Measurements from ENCODE around the gene TMEM240. TPM values are rescaled to one million over a fixed set of nuclear protein-coding genes. Genes with fewer than 3 reads are reported as not detected.
"Not testable (repeated sequence)": the region's sequence is repeated elsewhere in the genome, so short reads cannot be mapped to it uniquely, and the experiment has no call there.

The TMEM240 gene
- total RNA-seq, 1 experiment from 2014 or later, result not detected

DNA sequence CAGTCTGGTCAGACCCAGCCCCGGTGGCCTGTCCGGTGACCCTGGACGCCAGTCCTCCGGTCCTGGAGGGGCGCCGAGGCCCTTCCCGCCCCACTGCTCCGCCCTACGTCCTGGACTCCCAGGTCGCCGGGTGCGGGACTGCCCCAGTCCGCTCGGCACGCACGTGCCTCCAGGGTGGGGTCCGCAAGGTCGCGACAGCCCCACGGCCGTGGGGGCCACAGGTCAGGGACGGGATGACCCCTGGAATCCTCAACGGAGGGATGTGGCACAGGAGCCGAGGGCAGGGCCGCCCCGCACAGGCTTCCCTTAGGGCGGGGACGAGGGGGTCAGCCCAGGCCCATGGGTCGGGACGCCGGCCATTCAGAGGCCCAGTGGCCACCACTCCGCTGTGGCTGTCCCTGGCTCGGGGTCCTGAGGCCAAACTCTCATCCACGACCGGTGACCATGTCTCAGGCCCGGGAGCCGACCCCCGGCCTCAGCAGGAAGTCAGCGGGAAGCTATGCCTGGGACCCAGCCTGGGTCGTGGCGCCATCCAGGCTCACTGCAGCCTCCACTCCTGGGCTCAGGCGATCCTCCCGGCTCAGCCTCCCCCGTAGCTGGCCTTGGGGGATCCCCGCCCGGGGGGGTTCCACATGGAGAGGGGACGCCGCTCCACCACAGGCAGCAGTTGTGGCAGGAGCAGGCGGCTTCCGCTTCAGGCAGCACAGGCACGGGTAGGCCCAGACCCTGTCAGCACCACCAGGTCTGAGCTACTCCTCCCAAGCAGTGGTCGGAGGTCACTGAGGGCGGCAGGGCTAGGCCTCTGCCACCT, 599 bp upstream of the TMEM240 start:
- no peak for DNase-seq (ENCODE audit: low read depth)

DNA sequence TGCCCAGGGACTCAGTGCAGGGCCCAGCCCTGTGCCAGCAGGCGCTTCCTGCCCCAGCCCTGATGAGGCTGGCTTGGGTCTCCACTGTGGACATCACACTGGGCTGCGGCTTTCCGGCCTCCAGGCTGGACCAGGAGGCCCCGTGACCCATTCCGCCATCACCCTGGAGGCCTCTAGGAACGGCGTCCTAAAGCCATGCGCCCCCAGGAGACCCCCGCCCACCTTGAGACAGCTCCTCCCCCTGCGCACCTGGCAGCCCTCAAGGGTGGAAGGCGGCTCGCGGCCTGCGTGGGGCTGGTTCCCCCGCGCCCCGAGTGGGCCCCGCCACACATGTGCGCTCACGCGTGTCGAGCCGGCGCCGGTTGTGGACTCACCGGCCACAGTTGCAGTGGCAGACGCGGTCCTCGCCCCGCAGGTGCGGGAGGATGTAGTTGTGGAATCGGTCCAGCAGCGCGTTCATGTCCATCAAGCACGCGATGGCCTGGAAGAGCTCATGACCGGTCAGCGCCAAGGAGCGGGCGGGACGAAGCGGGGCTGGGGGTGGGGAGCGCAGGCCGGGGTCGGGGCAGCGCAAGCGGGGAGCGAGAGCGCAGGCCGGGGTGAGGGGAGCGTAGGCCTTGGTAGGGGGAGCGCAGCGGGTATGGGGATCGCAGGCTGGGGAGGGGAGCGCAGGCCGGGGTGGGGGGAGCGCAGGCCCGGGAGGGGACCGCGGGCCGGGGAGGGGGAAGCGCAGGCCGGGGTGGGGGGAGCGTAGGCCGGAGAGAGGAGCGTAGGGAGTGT, 924 bp downstream of the TMEM240 start:
- DNase-seq (ENCODE audit: low read depth), result no peak

DNA sequence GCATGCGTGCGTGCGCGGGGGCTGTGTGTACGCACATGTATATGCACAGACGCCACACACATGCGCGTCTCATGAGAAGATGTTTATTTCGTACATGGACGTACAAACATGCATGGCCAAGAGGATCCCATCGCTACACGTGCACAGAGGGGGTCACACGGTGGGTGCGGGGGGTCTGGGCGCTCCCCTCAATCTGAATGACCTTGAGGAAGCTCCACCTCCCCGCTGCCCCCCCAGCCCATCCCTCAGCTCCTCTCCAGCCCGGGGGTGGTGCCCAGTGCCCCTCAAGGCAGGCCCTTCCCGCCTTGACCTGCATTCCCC, 1.5 kb downstream of the TMEM240 start:
- no peak for DNase-seq (ENCODE audit: low read depth)

DNA sequence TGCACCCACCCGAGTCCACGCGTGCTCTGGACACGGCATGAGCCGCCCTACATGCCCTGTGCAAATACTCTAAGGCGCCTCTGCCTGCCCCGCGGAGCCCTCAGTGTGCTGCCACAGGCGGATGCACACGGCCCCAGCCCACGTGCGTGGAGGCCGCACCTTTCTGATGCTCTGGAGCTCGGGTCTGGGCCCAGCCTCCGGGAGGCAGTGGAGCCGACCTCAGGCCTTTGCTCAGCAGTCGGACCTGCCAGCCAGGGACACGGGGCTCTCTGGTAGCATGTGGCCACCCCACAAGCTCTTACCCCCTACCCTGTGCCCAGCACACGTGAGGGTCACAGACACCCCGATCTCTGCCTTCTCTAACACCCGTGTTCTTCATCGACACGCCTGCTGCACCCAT, 2.1 kb downstream of the TMEM240 start:
- no peak for DNase-seq (ENCODE audit: low read depth)

DNA sequence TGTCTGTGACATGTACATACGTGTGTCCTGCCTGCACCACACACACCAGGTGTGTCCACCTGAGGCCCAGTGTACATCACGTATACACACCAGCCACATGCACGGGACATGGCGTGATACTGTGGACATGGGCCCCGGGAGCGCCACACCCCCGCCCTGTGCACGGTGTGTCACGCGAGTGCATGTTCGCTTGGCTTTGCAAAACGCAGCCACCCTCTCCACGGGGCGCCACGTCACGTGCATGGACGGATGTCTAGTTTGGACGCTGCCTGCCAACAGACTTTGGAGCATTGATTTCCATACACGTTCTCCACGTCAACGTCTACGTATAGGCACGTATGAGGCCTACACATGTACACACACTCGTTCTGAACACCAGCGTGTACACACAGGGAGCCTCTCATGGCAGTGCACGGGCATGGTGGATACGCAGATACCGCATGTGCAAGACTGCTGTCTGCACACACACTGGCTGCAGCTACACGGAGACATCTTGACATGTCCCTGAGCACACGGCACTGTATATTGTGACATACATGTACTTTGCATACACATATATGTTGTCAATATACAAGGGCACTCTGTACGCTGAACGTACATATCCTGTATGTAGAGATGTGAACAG, 2.7 kb downstream of the TMEM240 start:
- no peak for DNase-seq (ENCODE audit: low read depth)

DNA sequence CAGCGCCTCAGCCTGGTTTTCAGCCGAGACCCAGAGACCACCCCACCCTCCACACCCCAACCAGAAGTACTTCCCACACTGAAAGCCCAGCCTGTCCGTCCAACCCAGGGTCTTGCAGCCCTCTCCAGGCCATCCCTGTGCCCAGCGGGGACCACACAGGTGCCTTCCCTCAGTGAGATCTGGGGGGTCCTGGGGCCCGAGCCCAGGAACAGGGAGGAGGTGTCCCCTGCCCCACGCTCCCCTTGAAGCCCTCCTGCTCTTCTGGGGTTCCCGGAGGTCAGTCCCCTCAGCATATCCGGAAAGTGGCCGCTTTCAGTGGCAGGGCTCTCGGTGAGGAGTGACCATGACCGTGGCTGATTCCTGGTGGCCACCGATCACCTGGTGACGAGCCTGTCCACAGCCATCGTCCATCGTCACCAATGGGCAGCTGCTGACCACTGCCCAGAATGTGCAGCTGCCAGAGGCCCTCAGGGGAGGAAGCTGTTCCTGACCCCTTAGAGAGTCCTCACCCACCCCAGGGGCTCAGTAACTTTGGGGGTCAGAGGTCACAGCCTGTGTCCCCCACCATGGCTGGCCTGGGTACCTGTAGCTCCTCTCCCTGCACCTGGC, 3.4 kb downstream of the TMEM240 start:
- no peak for DNase-seq (ENCODE audit: low read depth)

DNA sequence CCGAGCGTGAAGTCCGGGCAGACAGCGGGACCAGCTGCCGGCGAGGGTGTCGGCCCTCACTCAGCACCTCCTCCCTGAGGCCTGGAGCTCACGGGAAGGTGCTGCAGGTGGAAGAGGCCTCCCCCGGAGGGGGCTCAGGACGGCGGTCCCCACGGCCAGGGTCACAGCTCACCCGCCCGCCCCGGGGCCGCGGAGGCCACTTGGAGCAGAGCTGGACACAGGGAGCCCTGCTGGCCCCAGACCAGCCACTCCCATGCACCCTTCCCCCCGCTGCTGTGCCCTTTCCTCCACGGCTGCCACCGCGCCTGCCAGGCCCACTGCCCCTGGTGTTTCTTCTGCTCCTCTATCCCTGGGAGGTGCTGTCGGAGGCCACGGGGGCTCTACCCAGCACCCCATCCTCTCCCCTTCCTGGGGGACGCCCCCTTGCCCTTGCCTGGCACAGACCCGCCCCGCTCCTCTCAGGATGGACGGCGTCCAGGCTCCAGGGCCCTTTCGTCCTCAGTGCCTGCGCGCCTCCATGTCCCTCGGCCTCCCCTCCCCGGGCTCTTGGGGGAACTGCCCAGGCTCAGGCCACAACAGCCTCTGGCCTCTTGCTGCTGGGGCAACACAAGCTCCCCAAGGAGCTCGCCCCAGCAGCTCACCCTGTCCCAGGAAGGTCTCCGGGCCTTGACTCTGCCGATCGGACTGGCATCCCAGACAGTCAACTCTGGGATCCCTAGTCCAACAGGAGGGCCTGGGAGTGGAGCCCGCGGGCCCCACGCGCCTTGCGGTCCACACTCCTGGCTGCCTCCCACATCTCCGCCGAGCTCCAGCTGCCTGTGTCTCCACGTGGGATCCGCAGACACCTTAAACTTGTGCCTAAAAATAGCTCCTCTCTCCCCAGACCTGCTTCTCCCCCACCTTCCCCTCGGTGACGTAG, 4.1 kb downstream of the TMEM240 start:
- peak; percentile 22 for DNase-seq (ENCODE audit: low read depth)

DNA sequence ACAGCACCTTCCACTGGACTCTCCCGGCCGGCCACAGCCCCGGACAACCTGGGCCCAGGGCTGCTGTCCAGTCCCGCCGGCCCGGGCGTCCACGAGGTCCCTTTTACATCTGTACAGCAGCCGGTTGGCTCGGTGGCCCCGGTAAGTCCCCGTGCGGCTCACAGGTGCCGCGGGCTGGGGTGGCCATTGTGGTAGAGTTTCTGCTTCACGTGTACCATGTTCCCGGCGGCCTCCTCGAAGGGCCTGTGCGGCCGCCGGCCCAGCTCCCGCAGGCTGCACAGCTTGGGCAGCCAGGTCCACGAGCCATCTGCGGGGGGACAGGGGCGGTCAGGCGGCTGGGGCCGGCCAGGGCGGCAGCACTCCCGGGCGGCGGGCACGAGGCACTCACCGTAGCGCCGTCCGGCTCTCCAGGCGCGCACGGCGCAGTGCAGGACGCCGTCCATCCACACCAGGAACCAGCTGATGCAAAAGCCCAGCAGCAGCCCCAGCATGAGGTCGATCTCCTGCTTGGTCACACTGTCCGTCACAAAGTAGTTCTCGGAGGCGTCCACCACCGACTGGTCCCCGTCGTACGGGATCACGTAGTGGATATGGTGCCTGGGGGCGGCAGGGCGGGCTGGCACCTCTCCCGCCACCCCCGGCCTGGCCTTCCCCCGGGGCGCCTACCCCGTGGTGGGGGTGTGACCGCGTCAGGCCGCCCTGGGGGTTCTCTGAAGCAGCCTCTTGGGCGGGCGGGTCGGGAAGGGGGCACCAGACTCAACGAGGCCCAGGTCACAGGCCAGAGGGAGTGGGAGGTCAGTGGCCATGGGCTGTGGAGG, 5.0 kb downstream of the TMEM240 start:
- DNase-seq (ENCODE audit: low read depth), result no peak

DNA sequence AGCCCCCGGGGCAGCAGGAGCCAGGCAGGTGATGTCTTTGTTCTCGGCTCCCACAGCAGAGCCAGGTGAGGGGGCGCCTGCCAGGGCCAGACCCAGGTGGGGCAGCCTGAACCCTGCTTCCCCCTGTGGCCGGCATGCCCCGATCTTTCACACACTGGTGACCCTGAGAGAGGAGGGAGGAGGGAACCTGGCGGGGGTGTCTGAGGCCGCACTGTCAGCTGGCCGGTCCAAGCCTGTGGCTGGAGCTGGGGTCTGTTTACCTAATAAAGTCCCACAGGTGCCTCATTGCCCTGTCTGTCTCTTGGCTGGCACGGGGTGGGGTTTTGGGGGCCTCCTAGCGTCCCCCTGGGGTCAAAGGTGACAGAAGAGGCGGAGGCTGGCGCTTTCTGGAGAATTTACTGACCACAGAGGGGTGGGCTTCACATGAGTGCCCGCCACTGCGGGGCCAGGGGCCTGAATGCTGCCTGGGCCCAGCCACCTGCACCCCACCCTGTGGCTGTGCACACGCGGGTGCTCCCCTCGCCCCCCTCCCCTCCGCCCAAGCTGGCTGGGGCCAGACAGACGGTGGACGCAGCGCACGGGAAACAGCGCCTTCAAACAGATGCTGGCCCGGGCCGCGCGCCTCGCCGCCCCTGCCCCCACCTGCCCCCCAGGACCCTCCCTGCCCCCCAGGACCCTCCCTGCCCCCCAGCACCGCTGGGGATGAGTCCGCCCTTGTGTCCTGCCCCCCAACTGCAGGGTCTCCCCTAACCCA, 5.8 kb downstream of the TMEM240 start:
- no peak for DNase-seq (ENCODE audit: low read depth)

DNA sequence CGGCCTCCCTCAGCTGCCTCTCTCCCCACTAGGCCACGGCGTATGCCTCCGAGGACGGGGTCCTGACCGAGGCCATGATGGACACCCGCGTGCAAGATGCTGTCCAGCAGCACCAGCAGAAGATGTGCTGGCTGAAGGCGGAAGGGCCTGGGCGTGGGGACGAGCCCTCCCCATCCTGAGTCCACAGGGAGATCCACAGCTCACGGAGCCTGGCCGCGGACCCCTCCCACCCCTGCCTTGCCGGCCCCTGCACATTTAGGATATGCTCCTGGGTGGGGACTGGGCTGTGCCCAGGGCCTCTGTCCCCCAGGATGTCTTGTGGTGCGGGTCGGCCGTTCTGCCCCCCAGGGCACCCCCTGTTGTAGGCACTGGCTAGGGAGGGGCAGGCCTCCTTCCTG, 6.5 kb downstream of the TMEM240 start:
- not testable (repeated sequence) for DNase-seq (ENCODE audit: low read depth)

DNA sequence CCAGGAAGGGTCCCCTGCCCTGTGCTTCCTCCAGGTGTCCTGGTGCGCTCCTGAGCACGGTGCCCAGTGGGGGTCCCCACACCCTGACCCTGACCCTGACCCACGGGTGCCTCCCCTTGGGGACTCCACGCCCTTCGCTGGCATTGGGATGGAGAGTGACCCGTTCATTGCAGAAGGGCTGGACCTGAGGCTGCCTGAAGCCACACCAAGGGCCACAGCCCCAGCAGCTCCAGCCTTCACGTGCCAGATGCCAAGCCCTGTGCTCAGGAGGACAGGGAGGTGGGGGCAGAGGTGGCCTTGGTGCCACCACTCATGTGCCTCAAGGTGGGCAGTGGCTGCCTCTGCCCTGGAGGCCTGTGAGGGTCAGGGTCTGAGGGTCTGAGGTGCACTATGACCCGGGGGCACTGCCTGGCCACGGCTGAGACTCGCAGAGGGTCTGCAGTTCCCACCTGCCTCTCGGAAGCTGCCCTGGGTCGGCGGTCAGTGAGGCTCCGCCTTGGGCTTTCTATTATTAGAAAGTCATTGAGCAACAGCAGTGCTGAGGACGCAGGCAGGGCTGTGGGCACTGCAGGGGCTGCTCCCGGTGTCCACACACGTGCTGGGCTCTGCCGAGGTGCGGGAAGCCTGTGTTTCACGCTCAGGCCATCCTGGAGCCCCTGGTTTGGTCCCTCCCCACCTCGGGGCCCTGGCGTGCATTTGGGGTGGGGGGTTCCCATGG, 7.1 kb downstream of the TMEM240 start:
- not testable (repeated sequence) for DNase-seq (ENCODE audit: low read depth)

DNA sequence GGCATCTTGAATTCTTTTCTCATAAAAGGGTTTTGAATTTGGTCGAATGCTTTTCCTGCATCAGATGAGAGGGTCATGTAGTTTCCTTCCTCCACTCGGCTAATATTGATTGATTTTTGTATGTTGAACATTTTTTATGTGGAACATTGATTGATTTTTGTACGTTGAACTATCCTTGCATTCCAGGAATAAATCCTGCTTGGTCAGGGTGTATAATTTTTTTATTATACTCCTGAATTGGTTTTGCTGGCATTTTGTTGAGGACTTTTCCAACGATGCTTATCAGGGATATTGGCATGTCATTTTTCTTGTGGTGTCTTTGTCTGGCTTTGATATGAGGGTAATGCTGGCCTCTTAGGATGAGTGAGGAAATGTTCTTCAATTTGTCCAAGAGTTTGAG, 8.5 kb downstream of the TMEM240 start:
- no peak for DNase-seq (ENCODE audit: low read depth)

DNA sequence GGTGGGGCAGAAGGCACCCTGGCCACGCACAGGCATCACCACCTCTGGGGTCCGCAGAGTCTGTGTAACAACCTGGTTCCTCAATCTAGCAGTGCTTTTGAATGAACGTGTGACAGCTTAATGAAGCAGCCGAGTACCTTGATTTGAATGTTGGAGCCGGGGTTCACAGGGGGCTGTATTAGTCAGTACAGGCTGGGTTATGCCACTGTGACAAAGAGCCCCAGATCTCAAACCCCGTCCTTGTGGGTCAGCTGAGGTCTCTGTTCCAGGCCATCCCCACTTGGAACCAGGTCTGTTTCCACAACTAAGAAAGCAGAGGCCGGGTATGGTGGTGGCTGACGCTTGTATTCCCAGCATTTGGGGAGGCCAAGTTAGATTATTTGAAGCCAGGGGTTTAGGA, 10.5 kb downstream of the TMEM240 start:
- no peak for DNase-seq (ENCODE audit: low read depth)

DNA sequence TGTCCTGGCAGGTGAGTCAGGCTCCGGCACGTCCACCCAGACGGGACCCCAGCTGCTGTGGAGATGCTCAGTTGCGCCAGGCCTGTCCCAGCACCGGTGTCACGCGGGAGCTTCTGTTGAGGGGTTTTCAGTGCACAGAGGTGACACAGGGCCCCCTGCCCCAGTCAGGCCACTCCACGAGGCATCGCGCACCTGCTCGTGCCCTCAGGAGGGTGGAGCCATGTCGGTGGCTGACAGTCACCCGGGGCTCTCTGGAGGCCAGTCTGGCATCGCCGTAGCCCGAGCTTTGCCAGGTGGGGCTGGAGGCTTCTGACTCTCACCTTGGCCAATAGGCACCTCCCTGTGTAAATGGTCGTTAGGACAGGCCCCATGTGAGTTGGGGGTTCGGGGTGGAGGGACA, 11.1 kb downstream of the TMEM240 start:
- DNase-seq (ENCODE audit: low read depth), result no peak

DNA sequence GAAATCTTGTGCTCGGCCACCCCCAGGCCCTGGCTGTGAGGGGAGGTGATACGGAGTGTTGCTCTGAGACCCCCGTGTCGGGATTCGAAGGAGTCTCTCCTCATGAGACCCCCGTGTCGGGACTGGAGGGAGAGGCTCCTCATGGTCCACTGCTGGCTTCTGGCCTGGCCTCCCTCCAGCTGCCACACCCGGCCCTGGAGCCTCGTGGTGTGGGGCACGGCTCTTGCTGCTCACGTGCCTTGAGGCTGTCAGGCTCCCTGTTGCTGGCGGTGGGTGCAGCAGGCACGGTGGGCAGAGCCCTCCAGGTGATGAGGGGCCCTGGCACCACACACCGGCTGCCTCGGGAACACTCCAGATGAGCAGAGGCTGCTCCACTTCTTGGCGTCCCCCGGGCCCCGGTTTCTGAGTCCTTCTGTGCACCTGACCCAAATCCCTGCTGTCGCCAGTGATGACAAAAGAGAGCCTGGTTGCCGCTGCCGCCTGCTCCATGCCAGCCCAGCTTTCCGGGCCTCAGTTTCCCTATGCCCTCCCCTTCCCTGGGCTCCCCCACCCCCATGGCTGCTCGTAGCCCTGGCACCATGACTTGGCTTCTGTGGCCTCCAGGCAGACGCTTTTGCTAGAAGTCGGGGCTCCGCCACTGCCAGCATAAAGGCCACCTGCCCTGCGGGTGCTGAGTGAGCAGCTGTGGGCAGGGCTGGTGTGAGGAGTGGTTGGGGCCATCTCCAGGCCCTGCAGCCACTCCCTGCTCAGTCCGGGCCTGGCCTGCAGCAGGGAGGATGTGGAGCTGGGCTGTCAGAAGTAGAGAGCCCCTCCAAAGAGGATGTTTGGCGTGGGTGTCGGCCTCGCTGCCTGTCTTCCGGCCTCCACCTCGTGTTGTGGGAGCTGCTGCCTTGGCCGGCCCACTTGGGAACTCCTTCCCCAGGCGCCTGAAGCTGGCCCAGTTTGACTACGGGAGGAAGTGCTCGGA, 11.8 kb downstream of the TMEM240 start:
- DNase-seq (ENCODE audit: low read depth), result no peak

DNA sequence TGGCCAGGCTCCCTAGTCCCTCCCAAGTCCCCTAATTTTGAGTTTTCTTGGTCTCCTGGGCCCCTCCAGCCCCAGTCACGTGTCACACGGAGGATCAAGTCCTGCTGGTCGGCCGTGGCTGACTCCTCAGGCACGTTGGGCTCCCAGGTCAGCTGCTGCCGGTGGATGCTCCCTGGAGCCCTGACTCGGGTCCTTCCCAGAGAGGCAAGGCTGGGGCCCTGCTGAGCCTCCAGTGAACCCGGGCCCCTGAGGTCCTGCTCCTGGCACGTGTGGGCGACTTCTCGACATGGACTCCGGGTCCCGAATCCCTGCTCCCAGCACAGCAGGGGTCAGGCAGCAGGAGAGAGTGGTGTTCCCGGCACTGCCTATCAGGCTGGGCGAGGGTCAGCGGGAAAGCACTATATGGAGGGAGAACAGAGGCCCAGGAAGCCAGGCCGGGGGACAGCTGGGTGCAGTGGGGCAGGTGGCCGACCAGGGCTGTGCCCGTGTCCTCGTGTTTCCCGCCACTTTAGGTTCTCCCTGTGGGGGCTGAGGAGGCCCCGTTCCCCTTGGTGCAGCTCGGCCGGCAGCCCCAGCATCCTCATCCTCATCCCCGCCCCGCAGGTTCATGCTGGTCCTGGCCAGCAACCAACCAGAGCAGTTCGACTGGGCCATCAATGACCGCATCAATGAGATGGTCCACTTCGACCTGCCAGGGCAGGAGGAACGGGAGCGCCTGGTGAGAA, 13.2 kb downstream of the TMEM240 start:
- DNase-seq (ENCODE audit: low read depth), result no peak

DNA sequence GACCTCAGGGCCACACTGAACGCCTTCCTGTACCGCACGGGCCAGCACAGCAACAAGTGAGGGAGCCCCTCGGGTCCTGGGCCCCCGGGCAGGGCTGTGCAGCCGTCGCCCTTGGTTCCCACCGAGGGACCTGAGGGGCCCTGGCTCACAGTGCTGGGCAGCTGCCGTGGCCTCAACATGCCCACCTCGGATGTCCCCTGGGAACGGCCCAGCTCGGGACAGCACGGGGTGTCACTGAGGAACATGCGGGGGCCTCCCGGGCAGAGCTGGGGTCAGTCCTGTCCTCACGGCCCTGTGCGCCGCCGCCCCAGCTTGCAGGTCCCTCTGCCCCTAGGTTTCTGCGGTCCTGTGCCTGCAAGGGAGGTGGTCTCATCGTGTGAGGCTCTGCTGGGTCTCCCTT, 13.9 kb downstream of the TMEM240 start:
- not testable (repeated sequence) for DNase-seq (ENCODE audit: low read depth)

All from RPMI7951 (cell line).